HG03520 (cell line): ENCODE results near the gene ZBED3.
"Not testable (repeated sequence)": the region's sequence is repeated elsewhere in the genome, so short reads cannot be mapped to it uniquely, and the experiment has no call there.

Source experiments
- ATAC-seq: cut with Tn5 transposase; IDR thresholded peaks from one replicate; pipeline ENCODE4 v1.9.1; 2021; ENCODE audit warnings: mild to moderate bottlenecking, moderate library complexity; ENCODE audit not compliant: unreplicated experiment

ZBED3 gene

GRCh38 chr5:77080479-77080878 lies 6.6 kb downstream of the ZBED3 start:
- not testable (repeated sequence) for ATAC-seq

GRCh38 chr5:77077829-77078176 lies 9.3 kb downstream of the ZBED3 start:
- no peak for ATAC-seq

DNA sequence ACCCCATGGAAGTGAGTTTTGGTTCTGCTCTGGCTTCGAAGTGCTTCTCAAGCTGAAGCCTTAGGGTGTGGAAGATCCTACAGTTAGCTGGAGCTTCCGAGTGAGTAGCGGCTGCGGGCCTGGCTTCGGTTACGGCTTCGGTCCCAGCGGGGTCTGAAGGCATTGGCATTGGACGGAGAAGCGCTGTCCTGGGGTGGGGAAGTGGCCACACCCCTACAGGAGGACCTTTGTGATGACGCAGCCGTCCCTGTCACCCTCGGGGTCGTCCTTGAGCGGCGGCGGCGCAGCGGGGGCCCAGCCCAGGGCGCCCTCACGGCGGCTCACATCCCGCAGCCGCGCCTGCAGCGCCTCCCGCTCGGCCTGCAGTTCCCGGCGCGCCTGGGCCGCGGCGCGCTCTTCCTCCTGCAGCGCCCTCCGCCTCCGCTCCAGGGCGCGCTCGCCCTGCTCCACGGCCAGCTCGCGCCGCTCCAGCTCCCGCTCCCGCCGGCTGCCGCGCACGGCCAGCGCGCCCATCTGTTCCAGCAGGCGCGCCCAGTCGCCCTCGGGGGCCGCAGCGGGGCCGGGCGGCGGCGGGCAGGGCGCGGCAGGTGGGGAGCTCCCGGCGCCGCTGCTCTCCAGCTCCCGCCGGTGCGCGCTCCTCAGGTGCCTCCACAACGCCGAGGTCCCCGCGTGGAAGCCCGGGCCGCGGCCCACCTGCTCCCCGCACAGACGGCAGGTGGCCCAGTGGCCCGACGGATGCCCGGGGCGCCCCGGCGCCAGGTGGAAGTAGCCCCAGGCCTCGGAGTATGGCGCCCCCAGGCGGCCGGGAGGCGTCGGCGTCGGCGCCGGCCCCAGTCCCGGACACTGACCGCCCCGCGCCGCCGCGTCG lies 9.9 kb downstream of the ZBED3 start:
- peak; percentile 81 for ATAC-seq

- ATAC-seq, result no peak
These were observed 12.3 kb downstream of the ZBED3 start for GRCh38 chr5:77074745-77075144.

- no peak for ATAC-seq
These were observed 13.4 kb downstream of the ZBED3 start for GRCh38 chr5:77073667-77074066.

DNA sequence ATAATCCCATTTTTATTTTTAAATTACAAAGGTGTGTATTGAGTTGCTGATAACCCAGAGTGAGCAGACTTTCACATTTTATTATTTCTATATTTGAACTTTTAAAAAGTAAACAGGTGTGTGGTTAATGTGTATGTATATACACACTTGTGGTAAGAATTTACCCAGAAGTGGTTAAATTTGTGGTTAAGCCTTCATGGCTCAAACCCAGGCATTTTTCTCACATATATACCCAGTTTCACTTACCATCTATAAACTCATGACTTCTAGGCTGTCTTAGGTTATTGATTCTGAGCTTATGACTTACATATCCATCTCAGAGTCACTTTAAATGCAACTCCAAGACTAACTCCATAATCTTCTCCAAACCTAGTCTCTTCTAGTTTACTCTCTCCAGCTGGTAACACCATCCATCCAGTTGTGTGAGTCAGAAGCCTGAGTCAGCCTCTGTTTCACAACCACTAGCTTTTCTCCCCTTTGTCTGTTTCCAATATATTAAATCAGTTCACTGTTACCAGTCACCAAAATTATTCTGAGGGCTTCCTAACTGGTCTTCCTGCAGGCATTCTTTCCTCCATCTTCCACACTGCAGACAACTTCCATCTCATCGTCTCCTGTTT lies 20.2 kb downstream of the ZBED3 start:
- ATAC-seq, result no peak

- ATAC-seq, result no peak
These were observed 20.9 kb downstream of the ZBED3 start for GRCh38 chr5:77066184-77066583.

DNA sequence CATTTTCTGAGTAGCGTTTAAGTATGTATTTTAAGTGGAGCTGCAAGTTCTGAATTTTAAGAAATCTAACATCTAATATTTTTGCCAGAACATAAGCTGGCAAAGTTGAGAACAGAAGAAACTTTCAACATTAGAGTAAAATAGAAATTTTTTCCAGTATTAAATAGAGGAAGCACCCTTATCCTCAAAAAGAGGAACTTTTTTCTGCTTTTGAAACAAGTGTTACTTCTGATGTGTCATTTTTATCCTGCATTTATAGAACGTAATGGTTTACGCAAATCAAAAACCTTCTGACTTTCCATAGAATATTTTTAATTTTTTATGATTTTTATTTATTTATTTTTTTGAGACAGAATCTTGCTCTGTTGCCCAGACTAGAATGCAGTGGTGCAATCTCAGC lies 21.8 kb downstream of the ZBED3 start:
- no peak for ATAC-seq

GRCh38 chr5:77064040-77064439 lies 23.0 kb downstream of the ZBED3 start:
- no peak for ATAC-seq

DNA sequence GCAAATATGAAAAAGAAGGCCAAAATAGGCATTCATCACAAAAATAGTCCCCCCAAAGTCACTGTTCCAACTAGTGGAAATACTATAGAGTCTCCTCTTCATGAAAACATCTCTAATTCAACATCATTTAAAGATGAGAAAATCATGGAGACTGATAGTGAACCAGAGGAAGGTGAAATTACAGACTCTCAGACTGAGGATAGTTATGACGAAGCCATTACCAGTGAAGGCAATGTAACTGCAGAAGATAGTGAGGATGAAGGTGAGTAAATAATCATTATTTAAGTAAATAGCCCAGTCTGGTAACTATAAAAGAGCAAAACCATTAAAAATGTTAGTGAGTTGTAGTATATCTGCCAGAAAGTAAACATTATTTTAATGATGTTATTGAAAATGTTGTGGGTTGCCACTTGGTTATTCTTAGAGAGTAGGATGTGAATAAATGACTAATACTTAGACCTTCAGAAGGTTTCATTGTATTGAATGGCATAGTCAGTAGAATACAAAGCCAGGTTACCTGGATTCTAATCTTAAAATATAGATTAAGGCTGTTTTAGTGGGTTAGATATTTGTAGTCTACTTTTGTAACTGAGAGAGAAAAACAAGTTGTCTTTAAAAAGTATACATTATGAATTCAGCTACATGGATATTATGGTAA lies 40.5 kb downstream of the ZBED3 start:
- no peak for ATAC-seq

- no peak for ATAC-seq
These were observed 51.1 kb downstream of the ZBED3 start for GRCh38 chr5:77035950-77036349.

- ATAC-seq, result no peak
These were observed 53.7 kb downstream of the ZBED3 start for GRCh38 chr5:77033338-77033737.

DNA sequence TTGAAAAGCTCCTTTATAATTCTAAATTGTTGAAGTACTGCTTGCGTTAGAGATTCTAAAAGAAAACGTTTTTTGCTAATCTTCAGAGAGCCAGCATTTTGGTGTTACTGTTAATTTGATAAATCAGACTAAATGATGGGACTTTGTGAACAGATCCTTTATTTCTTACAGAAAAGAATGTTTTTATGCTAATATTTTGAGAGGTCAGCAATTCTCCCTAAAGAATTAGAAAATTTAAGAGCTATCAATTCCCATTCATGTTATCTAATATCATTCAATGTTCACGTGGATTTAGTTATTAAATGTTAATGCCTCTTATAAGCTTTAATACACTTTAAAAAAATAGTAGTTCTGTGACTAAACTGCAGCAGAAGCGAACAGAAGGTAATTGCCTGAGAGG lies 54.5 kb downstream of the ZBED3 start:
- no peak for ATAC-seq

DNA sequence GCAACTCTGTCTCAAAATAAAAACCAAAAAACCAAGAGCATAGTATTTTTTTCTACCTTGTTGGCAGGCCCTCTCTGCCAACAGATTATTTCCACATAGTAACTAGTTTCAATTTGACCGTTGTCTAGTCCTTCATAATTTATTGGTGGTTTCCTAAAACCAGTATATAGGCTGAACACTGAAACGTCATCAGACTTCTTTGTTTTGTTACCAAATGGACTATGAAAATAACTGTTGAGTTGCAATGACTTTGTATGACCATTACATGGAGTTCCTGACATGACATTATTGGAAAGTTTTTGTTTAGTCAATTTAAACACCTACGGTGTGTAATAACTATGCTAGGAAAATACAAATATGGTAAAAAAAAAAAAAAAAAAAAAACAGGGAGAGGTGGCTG lies 55.2 kb downstream of the ZBED3 start:
- no peak for ATAC-seq

DNA sequence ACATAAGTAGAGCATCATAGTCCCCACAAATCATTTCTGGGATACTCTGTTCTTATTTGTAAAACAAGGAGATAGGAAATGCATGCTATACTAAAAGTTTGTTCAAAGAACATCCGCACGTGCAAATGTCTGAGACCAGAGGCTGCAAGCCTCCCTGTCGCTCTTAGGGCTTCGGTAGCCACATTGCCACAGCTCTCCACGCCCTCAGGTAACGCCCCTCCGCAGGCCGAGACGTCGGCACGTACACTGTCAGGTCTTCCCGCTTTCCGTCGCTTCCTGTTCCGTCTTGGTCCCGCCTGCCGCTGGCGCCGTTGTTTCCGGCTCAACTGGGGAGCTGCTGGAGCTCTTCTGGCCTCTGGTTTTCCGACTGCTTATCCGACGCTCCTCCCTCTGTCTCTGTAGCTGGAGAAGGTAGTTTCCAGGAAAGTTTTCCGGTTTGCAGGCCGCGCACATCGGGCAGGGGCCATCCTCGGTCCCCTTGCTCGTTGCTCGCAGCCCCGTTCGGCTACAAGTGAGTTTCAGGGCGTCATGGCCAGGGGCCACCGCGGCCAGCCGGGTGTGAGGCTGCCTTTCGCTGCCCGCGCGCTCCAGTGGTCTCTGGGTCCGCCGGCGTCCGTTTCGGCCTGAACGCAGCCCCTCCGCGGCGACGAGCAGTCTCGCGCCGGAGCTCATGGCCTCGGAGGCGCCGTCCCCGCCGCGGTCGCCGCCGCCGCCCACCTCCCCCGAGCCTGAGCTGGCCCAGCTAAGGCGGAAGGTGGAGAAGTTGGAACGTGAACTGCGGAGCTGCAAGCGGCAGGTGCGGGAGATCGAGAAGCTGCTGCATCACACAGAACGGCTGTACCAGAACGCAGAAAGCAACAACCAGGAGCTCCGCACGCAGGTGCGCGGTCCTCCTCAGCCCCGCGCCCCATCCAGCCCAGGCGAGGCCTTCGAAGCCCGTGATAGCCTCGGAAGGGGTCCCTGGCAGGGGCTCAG lies 56.7 kb downstream of the ZBED3 start, which contains the start of gene AGGF1:
Gene AGGF1 (plus strand): TSS at position 308 of the 975 bp plus-strand sequence. CDS start 363 bp downstream, at position 671.
- ATAC-seq, result peak; percentile 98

GRCh38 chr5:77029376-77029885 lies 57.7 kb downstream of the ZBED3 start:
- ATAC-seq, result no peak

DNA sequence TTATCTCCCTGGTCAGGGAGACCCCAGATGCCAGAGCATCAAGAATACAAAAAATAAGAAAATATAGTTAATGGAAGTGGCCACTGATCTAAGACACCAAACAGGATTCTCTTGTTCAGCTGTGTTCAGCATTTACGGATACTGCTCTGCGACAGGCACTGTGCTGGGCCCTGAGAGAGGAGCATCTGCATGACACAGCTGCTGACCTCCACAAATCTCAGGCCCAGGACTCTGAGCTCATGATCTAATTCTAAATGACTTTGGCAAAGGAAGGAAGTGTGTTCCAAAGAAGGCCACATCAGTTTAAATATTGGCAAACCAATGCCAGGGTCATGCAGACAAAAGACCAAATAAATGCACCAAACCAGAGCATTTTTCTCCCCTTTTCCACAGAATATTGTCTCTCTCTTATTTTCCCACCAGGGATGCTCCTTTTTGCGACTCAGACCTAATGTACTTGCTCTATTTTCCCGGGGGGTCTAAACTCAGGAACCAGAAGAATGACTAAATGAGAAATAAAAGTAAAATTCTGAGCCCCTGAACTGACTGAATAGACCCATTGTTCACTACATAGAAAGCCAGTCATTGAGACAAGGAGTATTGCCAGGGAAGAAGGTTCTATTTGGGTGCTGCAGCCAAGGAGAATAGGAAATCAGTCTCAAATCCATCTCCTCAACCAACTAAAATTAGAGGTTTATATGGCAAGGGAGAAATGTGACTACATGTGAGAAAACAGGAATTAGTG lies 58.3 kb downstream of the ZBED3 start:
- ATAC-seq, result no peak

DNA sequence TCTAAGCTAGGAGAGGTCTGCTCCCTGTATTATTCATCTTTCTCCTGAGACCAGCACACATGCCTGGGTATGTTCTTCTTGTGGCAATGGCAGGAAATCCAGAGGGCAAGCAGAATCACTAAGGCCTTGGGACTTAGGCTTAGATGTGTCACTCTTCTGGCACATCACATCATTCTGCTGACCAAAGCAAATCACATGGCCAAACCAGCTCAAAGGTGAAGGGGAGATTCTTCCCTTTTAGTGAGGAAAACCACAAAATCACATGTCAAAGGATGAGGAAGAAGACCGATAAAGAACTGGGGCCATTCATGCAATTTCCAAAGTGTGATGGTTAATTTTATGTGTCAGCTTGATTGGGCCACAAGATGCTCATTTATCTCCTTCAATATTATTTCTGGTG lies 62.6 kb downstream of the ZBED3 start:
- no peak for ATAC-seq

GRCh38 chr5:77022511-77023417 lies 64.3 kb downstream of the ZBED3 start:
- no peak for ATAC-seq
